NCI-H146 treated with DMSO at 0.1 percent for 48 hours (cell line): Measurements from ENCODE around the gene RFX4.

ENCODE experiments used
- DNase-seq: peaks from one replicate; lab custom pipeline; 2025; ENCODE audit not compliant: unreplicated experiment; lab: John Stamatoyannopoulos, UW

The RFX4 gene

DNA sequence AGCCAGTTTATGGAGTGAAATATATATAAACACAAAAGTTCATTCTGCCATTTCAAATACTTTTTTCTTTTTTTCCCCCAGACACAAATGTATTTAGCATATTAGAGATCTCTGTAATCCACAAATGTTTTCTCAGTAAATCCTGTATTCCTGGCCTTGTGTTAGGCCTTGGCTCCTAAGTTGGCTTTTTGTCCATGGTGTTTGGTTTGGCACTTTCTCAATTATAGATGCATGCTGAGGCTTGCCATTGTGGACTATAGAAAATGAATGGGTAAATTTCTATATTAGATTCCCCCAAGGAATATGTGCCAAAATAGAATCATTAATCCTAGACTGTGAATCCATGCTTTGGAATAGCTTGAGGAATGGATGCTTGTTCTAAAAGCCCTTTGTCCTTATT is 208.7 kb downstream of the RFX4 start:
- peak; percentile 62 for DNase-seq

DNA sequence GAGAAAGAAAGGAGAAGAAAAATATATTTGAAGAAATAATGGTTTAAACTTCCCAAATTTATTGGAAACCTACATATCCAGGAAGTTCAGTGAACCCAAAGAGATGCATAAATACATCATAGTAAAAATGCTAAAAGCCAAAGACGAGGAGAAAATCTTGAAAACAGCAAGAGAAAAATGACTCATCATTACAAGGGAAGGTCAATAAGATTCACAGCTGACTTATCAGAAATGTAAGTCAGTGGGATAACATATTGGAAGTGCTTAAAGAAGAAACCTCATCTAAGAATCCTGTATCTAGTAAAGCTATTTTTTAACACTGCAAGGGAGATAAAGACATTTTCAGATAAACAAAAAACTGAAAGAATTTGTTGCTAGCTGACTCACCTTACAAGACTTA is 211.6 kb downstream of the RFX4 start:
- no peak for DNase-seq

GRCh38 chr12:106801167-106801708 is 218.4 kb downstream of the RFX4 start:
- no peak for DNase-seq

DNA sequence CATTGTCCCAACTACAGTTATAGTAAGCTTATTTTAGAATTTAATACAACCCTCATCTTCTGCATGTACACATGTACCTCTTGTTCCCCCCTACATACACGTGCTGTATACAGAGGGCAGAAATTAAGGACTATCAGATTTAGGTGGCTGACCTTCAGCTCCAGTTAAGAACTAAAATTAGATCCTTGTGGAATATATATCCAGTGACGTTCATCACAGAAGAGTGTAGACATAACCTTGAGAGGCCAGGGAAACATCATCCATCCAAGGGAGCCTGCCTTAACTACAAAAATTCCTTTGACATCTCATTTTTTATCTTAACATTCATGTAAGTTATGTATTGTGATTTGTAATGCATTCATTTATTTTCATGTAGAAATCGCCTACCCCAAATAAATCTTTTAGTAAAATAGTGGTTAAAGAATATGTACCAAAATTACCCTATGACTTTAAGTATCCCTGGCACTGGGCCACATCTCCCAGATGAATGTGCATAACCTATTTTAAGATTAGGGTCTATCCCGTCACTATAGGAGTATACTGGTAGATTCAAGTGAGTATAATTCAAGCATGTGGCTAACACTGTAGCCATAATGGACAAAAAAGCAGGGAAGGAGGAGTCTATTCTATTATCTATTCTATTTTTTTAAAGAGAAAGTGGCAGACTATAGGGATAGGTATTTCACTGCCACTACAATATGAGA is 219.2 kb downstream of the RFX4 start:
- DNase-seq, result no peak

DNA sequence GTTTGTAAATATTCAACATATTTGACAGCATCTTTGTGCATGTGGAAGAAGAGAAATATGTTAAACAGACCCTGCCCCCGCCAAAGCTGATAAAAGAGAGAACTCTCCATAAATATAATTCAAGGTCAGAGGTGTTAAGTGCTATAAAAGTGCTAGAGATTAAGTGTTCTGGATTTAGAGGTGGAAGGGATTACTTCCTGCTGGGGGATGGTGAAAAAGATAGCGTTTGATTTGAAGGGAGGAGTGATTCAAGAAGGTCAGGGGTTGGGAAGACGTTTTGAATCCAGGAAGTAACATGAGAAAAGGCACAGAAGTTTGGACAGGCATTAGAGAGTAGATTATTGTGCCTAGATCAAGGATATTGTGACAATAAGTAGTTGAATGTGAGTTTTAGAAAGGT is 221.9 kb downstream of the RFX4 start:
- no peak for DNase-seq
